Hepatocyte (in vitro differentiated cells): Measurements from ENCODE around the gene KIF25. TPM values are rescaled to one million over a fixed set of nuclear protein-coding genes. Genes with fewer than 3 reads are reported as not detected.

ENCODE experiments used
- DNase-seq: peaks from one replicate; pipeline ENCODE4 v3.0.0-alpha.2; 2016; ENCODE audit warnings: low spot score
- H2AFZ ChIP-seq: fragments of 200-600 bp; sonication (generic); 2 replicates; pipeline ENCODE4 v1.6.0; 2016; ENCODE audit warnings: antibody characterized with exemption, mild to moderate bottlenecking
- H3K27ac ChIP-seq: fragments of 200-600 bp; sonication (generic); 2 replicates; pipeline ENCODE4 v1.5.1; 2016; ENCODE audit warnings: mild to moderate bottlenecking
- H3K27me3 ChIP-seq: fragments of 200-600 bp; sonication (generic); 2 replicates; pipeline ENCODE4 v1.6.1; 2016
- H3K36me3 ChIP-seq: fragments of 200-600 bp; sonication (generic); replicated peaks from 2 replicates; pipeline ENCODE4 v1.5.1; 2016; ENCODE audit warnings: low read depth; ENCODE audit not compliant: insufficient read depth
- H3K4me1 ChIP-seq: fragments of 200-600 bp; sonication (generic); 2 replicates; pipeline ENCODE4 v1.5.1; 2016; ENCODE audit warnings: mild to moderate bottlenecking, moderate library complexity; ENCODE audit not compliant: insufficient read depth
- H3K4me2 ChIP-seq: fragments of 200-600 bp; sonication (generic); 2 replicates; pipeline ENCODE4 v1.6.0; 2016
- H3K4me3 ChIP-seq: fragments of 200-600 bp; sonication (generic); 2 replicates; pipeline ENCODE4 v1.5.1; 2016; ENCODE audit warnings: mild to moderate bottlenecking
- H3K79me2 ChIP-seq: fragments of 200-600 bp; sonication (generic); 2 replicates; pipeline ENCODE4 v1.6.0; 2017; ENCODE audit warnings: mild to moderate bottlenecking
- H3K9me2 ChIP-seq: fragments of 200-600 bp; sonication (generic); replicated peaks from 2 replicates; pipeline ENCODE4 v1.6.0; 2017; ENCODE audit warnings: mild to moderate bottlenecking; ENCODE audit not compliant: insufficient read depth
- H3K9me3 ChIP-seq: fragments of 200-600 bp; sonication (generic); 2 replicates; pipeline ENCODE4 v1.5.1; 2016; ENCODE audit warnings: low read depth, mild to moderate bottlenecking
- H4K20me1 ChIP-seq: fragments of 200-600 bp; sonication (generic); 2 replicates; pipeline ENCODE4 v1.6.0; 2016; ENCODE audit warnings: mild to moderate bottlenecking; ENCODE audit not compliant: insufficient read depth, poor library complexity, severe bottlenecking
- EZH2 ChIP-seq: fragments of 200-600 bp; sonication (generic); IDR thresholded peaks from 2 replicates; pipeline ENCODE4 v1.6.1; 2016; ENCODE audit warnings: antibody characterized with exemption, mild to moderate bottlenecking, borderline replicate concordance
- EZH2phosphoT487 ChIP-seq: fragments of 200-600 bp; sonication (generic); IDR thresholded peaks from one replicate; pipeline ENCODE4 v1.6.1; 2018; ENCODE audit warnings: antibody characterized with exemption, mild to moderate bottlenecking, low read depth, moderate library complexity; ENCODE audit not compliant: unreplicated experiment, severe bottlenecking
- WGBS: methylation state at CpG from one replicate; pipeline ENCODE4 v1.1.6; 2016; ENCODE audit warnings: low lambda C conversion rate; ENCODE audit errors: missing lambda C conversion rate; 5-methylcytosine and 5-hydroxymethylcytosine counted together
- polyA plus RNA-seq: library from polyadenylated mRNA; unstranded; fragments of >200 nt; fragmentation: Nextera tagmentation; extraction: Ambion mirVana; gene quantifications from 2 replicates; pipeline ENCODE4 v1.2.1, GENCODE V29; 2016
- total RNA-seq: library from RNA; depleted of rRNA; stranded (reverse); fragments of >200 nt; gene quantifications from 2 replicates; pipeline ENCODE4 v1.2.3, GENCODE V29; 2014
- TF ChIP-seq, protein P1 (sequence below): fragments of 200-600 bp; sonication (generic); IDR thresholded peaks from 2 replicates; pipeline ENCODE4 v1.5.1; 2016; ENCODE audit warnings: antibody characterized with exemption, mild to moderate bottlenecking; ENCODE audit not compliant: poor library complexity

Gene KIF25
- total and polyA plus RNA-seq, 2 experiments from 2014 or later: 0.40 TPM; not detected in 1

- DNase-seq: no peak
- Histone ChIP-seq H3K9me3 (no peaks in the 10 kb centered on the region), H3K36me3 (no peaks in the 10 kb centered on the region), H3K4me1 (no peaks in the 10 kb centered on the region), H4K20me1 (no peaks in the 10 kb centered on the region), H3K79me2 (peaks cover 10% of the 10 kb centered on the region), H3K4me3 (no peak overlapping the region), H3K9me2 (no peaks in the 10 kb centered on the region), H2AFZ (no peak overlapping the region), H3K27ac (no peak overlapping the region), H3K4me2 (no peak overlapping the region), H3K27me3 (no peaks in the 10 kb centered on the region)
- WGBS: 73% methylated on average over 7 of the region's 7 CpGs
- TF ChIP-seq, protein P1, sequence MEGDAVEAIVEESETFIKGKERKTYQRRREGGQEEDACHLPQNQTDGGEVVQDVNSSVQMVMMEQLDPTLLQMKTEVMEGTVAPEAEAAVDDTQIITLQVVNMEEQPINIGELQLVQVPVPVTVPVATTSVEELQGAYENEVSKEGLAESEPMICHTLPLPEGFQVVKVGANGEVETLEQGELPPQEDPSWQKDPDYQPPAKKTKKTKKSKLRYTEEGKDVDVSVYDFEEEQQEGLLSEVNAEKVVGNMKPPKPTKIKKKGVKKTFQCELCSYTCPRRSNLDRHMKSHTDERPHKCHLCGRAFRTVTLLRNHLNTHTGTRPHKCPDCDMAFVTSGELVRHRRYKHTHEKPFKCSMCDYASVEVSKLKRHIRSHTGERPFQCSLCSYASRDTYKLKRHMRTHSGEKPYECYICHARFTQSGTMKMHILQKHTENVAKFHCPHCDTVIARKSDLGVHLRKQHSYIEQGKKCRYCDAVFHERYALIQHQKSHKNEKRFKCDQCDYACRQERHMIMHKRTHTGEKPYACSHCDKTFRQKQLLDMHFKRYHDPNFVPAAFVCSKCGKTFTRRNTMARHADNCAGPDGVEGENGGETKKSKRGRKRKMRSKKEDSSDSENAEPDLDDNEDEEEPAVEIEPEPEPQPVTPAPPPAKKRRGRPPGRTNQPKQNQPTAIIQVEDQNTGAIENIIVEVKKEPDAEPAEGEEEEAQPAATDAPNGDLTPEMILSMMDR: no peak
- TF ChIP-seq EZH2phosphoT487: no peak
- no peak for TF ChIP-seq EZH2
Observed at GRCh38 chr6:167949121-167949684, 48.3 kb upstream of the KIF25 start.

DNA sequence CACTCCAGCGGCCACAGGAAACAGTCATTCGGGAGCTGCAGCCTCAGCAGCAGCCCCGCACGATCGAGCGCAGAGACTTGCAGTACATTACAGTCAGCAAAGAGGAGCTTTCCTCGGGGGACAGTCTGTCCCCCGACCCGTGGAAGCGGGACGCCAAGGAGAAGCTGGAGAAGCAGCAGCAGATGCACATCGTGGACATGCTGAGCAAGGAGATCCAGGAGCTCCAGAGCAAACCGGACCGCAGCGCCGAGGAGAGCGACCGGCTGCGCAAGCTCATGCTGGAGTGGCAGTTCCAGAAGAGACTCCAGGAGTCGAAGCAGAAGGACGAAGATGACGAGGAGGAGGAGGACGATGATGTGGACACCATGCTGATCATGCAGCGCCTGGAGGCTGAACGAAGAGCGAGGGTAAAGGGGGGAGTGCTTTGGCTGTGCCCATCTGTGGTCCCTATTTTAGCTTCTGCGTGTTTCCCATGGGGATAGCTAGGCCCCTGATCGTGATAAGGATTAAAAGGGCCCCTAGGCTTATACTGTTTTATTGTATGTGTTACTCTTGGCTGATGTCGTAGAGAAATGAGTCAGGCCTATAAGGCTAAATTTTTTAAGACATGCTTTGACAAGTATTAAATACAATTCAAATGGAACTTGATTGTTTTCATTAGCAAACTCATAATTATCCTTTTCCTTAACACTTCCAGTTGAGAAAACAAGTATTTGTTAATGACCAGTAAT, 45.5 kb upstream of the KIF25 start:
- WGBS: 96% methylated on average over 29 of the region's 29 CpGs
- H3K79me2 ChIP-seq: peaks cover 27% of the 10 kb centered on the region

DNA sequence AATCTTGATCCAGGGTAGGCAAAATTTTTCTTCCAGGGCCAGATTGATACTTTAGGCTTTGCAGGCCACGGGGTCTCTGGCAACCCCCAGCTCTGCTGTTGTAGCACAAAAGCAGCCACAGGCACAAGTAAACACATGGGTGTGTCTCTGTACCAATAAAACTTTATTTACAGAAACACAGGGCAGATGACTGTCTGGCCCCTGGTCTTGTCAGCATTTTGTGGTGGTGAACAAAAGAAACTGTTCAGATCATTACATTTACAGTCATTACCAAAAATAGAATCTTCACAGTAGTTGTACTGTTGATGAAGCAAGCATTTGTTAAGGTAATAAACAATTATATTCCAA, 45.0 kb upstream of the KIF25 start:
- Histone ChIP-seq H3K27ac (no peak overlapping the region), H3K9me3 (no peaks in the 10 kb centered on the region), H3K4me2 (no peak overlapping the region), H3K79me2 (peaks cover 28% of the 10 kb centered on the region), H3K27me3 (no peaks in the 10 kb centered on the region), H3K9me2 (no peaks in the 10 kb centered on the region), H4K20me1 (no peaks in the 10 kb centered on the region), H3K36me3 (no peaks in the 10 kb centered on the region), H3K4me3 (no peak overlapping the region), H2AFZ (no peak overlapping the region), H3K4me1 (peaks cover 6% of the 10 kb centered on the region)
- 68% methylated on average over 1 of the region's 1 CpG for WGBS
- DNase-seq: no peak
- TF ChIP-seq, protein P1: no peak
- TF ChIP-seq EZH2 (no peak), EZH2phosphoT487 (no peak)

More for the DNA sequence above, 45.5 kb upstream of the KIF25 start:
- Histone ChIP-seq H3K9me3 (no peaks in the 10 kb centered on the region), H2AFZ (no peak overlapping the region), H3K27ac (no peak overlapping the region), H4K20me1 (no peaks in the 10 kb centered on the region), H3K27me3 (no peaks in the 10 kb centered on the region), H3K4me2 (no peak overlapping the region), H3K4me3 (no peak overlapping the region), H3K4me1 (peaks cover 2% of the 10 kb centered on the region), H3K36me3 (no peaks in the 10 kb centered on the region), H3K9me2 (no peaks in the 10 kb centered on the region)
- TF ChIP-seq, protein P1: no peak
- TF ChIP-seq EZH2: no peak
- no peak for TF ChIP-seq EZH2phosphoT487
- no peak for DNase-seq
